GM18868 (cell line): Measurements from ENCODE around the gene TYMP.
A peak's percentile ranks its signal among the peaks of the same experiment; 100 is the strongest.
"Not testable (repeated sequence)": the region's sequence is repeated elsewhere in the genome, so short reads cannot be mapped to it uniquely, and the experiment has no call there.

Experiments used
- ATAC-seq: cut with Tn5 transposase; IDR thresholded peaks from one replicate; pipeline ENCODE4 v1.9.1; 2021; ENCODE audit warnings: mild to moderate bottlenecking, moderate library complexity; ENCODE audit not compliant: unreplicated experiment

Gene TYMP

GRCh38 chr22:50542416-50542927 lies 12.7 kb upstream of the TYMP start:
- ATAC-seq: no peak

- peak; percentile 23 for ATAC-seq
Observed at GRCh38 chr22:50541667-50542026, 11.8 kb upstream of the TYMP start.

GRCh38 chr22:50540381-50540780 lies 10.6 kb upstream of the TYMP start:
- ATAC-seq: no peak

DNA sequence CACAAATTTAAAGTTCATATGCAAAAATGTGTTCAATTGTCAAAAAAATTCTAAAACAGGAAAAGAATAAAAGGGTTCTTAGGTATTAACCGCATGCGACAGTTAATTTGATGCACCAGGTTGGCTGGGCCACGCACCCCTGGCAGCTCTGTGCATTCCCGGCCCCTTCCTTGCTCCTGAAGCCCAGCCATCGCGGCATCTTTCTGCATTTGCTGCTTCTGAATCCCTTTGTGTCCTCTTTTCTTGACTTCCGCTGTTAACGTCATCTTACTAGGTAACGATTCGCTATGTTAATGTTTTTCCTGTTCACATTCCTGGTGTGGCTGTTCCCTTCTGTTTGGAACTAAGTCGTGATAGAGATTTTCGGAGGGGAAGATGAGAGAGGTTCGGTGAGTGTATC lies 8.0 kb upstream of the TYMP start:
- ATAC-seq: no peak

GRCh38 chr22:50536226-50536625 lies 6.4 kb upstream of the TYMP start:
- ATAC-seq: no peak

DNA sequence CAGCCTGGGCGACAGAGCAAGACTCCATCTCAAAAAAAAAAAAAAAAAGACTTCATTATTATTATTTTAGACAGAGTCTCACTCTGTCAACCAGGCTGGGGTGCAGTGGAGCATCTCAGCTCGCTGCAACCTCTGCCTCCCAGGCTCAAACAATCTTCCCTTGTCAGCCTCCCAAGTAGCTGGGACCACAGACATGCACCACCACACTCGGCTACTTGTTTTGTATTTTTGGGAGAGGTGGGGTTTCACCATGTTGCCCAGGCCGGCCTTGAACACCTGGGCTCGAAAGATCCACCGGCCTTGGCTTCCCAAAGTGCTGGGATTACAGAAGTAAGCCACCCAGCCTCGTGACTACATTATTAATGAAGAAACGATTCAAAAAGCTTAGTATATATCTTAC lies 5.3 kb upstream of the TYMP start:
- no peak for ATAC-seq

DNA sequence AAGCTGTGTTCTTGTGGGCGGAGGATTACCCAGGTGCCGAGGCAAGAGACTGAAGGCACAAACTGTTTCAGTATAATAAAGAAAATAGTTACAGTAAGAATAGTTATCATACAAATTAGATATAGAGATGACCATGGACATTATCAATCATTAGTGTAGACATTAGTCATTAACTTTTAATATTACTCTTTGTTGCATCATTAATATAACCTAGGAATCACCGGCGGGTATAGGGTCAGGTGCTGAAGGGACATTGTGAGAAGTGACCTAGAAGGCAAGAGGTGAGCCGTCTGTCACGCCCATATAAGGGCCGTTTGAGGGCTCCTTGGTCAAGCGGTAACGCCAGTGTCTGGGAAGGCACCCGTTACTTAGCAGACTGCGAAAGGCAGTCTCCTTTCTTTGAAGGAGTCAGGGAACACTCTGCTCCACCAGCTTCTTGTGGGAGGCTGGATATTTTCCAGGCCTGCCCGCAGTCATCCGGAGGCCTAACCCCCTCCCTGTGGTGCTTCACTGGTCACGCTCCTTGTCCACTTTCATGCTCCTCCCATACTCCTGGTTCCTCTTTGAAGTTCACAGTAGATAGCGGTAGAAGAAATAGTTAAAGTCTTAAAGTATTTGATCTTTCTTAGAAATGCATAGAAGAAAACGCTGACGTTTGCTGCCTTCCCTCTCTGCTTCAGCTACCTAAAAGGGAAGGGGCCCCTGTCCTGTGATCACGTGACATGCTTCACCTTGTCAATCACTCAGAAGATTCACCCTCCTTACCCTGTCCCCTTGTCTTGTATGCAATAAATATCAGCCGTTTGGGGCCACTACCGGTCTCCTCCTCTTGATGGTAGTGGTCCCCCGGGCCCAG lies 4.3 kb upstream of the TYMP start:
- ATAC-seq: not testable (repeated sequence)

DNA sequence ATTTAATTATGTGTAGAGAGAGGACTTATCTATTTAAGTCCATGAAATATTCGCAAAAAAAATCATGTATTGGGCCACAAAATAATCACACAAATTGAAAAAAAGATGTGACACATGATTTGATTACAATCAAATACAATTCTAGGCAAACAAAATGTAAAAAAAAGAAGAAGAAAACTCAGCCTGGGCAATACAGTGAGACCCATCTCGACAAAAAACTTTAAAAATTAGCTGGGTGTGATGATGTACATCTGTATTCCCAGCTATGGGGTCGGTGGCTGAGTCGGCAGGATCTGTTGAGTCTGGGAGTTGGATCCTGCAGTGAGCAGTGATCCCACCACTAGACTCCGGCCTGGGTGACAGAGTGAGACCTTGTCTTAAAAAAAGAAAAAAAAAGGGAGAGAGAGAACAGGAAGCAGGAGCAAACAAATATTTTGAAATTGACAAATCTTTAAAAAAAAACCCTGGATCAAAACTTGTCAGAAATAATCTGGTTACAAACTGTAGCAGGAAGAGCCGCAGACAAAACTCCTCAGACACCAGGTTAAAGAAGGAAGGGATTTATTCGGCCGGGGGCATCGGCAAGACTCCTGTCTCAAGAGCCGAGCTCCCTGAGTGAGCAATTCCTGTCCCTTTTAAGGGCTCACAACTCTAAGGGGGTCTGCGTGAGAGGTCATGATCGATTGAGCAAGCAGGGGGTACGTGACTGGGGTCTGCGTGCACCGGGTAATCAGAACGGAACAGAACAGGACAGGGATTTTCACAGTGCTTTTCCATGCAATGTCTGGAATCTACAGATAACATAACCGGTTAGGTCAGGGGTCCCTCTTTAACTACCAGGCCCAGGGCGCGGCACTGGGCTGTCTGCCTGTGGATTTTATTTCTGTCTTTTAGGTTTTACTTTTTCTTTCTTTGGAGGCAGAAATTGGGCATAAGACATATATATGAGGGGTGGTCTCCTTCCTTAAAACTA lies 3.3 kb upstream of the TYMP start:
- ATAC-seq: no peak

DNA sequence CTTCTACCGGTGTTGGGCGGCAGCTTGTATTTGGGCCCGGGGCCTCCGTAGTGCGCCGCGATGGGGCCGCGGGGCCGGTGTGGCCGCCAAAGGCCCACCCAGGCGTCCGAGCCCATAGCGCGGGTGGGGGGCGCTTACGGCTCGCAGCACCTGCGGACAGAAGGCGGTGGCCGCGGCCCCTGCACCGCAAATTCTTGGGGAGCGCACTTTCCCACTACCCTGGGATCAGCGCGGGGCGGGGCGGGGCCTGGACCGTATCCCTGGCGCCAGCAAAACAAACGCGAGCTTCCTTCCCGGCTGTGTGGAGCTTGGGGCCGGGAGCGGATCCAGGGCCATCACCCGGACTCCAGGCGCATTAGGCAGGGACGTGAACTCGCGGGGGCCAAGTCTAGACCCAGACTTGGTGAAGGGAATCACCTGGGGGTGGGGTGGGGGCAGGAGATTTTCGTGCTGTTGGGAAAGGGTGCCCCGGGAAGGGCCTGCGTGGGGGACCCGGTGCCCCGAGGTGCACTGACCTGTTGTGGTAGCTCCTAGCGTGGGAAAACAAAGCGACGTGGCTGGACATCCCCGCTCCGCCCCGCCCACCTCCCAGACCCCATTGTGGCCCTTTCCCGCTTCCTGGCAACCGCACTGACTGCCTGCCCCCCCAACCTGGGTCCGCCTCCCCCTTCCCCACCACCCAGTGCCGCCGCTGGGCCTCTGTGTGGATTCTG lies 2.3 kb upstream of the TYMP start:
- ATAC-seq: no peak

DNA sequence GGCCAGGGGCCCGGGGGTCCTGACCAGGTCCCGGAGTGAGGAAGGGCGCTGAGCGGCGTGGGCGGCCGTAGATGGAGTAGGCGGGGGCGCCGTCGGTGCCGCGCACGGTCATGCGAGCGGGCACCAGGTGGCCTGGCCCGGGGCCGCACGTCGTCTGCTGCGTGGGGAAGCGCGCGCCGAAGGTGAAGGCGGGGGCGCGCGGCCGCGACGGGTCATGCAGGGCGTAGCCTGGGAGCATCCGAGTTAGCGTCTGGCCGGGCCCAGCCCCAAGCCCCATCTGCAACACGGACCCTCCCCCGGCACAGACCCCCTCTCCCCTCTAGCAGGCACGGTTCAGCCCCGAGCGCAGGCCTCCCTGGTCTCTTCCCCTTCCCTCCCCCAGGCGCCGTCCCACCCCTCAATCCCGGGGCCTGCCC lies 1.7 kb upstream of the TYMP start:
- no peak for ATAC-seq

- ATAC-seq: no peak
Observed at GRCh38 chr22:50530877-50531545, 1.2 kb upstream of the TYMP start.

DNA sequence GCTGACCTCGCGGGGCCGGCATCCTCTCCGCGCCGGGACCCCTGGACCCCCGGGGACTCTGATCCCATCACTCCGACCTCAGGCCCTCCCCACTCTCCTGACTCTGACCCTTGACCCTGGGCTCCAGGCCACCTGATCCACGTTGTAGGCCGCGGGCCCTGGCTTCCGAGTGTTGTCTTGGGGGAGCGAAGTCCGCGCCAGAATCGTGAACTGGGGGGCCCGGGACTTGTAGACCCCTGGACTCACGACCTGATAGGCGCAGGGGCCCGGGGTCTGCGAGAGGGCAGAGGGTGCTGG lies 716 bp upstream of the TYMP start:
- no peak for ATAC-seq

GRCh38 chr22:50529416-50529896 lies 356 bp downstream of the TYMP start:
- ATAC-seq: no peak

- ATAC-seq: no peak
Observed at GRCh38 chr22:50528682-50529415, 963 bp downstream of the TYMP start.

- ATAC-seq: no peak
Observed at GRCh38 chr22:50527921-50528681, 1.7 kb downstream of the TYMP start.

DNA sequence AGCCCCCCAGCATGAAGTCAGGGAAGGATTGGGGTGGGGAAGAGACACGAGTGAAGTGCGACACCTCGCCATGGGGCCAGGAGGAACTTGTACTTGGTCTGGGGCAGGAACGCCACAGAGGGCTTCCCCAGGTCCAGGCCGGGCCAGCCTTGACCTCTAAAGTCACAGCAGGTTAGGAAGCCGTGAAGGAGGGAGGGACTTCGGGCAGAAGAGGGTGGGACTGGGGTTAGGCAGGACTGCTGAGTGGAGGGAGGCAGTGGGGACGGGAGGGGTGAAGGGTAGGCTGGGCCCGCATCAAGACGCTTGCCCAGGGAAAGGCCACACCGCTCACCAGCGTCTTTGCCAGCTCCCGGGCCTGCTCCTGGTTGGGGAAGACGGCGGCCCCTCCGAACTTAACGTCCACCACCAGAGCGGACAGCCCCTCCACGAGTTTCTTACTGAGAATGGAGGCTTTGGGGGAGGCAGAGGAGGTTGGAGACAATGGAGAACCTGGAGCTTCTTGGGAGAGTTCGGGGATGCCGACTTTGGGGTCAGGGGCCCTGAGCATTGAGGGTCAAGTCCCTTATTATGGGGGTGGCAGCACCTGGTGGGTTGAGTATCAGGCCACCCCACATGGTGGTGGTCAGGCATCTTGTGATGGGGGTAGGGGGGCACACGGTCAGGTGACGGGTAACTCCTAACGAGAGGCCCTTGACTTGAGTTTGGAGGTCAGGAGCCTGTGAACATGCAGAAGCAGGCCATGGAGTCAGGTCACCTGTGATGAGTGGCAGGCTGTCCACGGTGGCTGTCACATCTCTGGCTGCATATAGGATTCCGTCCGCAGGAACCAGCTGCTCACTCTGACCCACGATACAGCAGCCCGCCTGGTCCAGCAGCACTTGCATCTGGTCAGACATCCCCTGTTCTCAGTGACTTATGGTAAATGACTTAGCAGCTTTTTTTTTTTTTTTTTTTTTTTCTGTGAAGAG lies 2.7 kb downstream of the TYMP start:
- no peak for ATAC-seq

DNA sequence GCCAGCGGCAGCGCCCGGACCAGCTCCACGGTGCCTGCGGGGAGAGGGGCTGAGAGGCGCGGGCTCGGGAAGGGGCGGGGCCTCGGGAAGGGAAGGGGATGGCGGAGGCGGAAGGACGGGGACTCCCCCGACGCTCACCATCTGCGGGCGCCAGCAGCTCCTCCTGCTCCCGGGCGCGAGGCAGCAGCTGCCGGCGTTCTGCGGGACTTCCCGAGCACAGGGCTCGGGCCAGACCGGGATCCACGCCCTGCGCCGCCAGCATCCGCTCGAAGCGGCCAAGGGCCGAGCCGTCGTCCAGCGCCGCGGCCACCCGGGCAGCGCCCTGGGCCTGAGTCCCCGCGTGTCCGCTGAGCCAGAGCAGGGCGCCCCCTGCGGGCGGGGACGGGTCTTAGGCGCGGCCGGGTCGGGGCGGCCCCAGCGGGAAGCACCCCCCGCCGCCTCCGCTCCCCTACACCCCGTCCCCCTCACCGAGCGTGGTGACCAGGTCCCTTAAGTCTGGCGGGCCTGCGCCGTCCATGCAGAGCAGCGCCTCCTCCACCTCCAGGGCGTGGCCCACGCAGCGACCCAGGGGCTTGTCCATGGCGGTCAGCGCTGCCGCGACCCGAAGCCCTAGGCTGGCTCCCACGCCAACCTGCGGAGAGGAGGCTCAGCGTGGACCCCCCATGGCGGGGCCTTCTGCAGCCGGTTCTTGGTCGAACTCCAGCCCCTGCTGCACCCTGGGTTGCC lies 3.5 kb downstream of the TYMP start:
- peak; percentile 27 for ATAC-seq

- no peak for ATAC-seq
Observed at GRCh38 chr22:50525858-50526107, 4.0 kb downstream of the TYMP start.
